Stimulated activated CD4-positive, alpha-beta T cell treated with anti-CD3 and anti-CD28 coated beads, Interleukin-4, amount 100 ng/mL, for 24 hours (primary cell): ENCODE data around the gene DOP1A.

Experiments used
- DNase-seq: peaks from one replicate; pipeline ENCODE4 v3.0.0-alpha.2; 2020

Gene DOP1A

GRCh38 chr6:83072726-83073125 is 5.3 kb downstream of the DOP1A start:
- no peak for DNase-seq

DNA sequence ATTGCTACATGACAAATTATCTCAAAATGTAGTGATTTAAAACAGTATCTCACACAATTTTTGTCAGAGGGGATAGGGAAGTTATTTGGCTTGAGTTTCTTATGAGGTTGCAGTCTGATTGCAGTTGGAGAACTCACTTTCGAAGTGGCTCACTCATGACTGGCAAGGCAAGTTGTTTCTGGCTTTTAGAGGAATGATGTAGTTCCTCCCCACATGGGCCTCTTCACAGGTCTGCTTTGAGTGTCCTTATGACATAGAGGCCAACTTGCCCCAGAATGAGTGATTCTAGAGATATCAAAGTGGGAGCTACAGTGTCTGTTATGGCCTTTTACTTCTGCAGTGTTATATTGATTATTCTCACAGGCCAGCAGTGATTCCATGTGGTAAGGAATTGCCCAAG is 6.1 kb downstream of the DOP1A start:
- no peak for DNase-seq

- no peak for DNase-seq
Measured at GRCh38 chr6:83083476-83083875, 16.0 kb downstream of the DOP1A start.

- DNase-seq = no peak
Measured at GRCh38 chr6:83086751-83087150, 19.3 kb downstream of the DOP1A start.

- no peak for DNase-seq
Measured at GRCh38 chr6:83092756-83093399, 25.4 kb downstream of the DOP1A start.

DNA sequence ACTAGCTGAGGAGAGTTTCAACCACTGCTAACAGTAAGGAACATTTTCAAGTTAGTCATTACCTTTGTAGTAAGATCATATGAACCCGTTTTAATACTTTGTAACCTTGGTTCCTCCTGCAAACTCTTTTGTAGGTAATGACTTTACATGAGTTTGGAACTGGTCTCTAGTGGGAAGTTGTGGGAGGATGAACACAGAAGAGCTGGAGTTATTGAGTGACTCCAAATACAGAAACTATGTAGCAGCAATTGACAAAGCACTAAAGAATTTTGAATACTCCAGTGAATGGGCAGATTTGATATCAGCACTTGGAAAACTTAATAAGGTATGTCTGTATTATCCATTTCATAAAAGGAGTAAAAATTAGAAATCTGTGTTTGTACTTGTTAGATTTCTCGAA is 29.3 kb downstream of the DOP1A start:
- DNase-seq = no peak

DNA sequence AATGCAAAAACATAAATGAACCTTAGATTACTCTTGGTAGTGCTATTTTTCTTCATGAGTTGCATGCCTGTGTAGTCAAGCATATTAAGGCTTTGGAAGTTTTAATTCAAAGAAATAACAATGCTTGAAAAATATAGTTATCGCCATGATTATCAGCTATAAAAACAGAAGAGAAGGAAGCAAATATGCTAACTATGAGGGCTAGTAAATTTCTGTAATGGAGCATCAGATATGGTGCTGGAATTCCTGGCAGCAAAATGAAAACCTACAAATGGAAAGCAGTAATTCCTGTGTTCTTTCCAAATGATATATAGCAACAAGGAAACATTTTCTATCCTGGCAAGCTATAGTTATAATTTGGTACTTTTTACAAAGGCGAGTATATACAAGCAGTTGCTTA is 29.7 kb downstream of the DOP1A start:
- no peak for DNase-seq

DNA sequence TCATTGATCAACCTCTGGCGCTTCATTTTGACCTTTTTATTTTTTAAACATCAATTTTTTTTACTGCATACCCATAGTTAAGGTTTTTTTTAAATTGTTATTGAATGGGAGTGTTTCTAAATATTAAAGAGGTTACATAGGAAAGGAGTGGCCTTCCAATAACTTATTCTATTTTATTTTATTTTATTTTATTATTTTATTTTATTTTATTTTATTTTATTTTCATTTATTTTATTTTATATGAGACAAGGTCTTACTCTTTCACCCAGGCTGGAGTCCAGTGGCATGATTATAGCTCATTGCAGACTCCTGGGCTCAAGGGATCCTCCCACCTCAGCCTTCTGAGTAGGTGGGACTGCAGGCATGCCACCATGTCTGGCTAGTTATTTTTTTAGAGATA is 30.2 kb downstream of the DOP1A start:
- DNase-seq = no peak

GRCh38 chr6:83098589-83098988 is 31.1 kb downstream of the DOP1A start:
- DNase-seq = no peak

DNA sequence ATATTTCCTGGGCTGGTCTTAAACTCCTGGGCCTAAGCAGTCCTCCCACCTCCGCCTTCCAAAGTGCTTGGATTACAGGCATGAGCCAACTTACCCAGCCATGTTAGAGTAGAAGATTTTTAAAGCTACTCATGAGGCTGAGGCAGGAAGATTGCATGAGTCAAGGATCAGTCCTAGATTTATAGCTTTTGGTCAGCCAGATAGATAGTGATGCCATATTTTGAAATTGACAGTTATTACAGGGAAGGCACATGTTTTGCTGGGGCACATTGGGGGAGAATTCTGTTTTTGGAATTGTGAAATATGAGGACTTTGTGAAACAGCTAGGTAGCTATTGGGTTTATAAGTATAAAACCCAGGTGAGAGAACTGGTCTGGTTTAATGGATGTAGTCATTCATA is 40.9 kb downstream of the DOP1A start:
- DNase-seq = no peak

DNA sequence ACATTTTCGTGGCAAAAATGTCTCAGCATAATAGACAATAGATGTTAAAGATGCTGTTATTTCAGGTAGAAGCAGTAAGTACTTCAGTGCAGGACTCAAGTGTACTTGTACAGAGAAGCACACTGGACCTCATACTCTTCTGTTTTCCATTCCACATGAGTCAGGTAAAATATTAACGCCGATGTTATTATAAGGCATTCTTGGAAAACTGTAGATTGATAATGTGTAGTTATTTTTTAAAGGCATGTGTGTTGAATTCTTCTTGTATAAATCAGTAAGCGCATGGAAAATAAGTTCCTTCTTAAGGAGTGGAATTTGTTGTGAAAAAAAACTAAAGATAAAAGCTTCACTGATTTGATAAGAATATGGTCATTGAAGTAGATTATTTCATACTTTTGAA is 45.8 kb downstream of the DOP1A start:
- DNase-seq = no peak

DNA sequence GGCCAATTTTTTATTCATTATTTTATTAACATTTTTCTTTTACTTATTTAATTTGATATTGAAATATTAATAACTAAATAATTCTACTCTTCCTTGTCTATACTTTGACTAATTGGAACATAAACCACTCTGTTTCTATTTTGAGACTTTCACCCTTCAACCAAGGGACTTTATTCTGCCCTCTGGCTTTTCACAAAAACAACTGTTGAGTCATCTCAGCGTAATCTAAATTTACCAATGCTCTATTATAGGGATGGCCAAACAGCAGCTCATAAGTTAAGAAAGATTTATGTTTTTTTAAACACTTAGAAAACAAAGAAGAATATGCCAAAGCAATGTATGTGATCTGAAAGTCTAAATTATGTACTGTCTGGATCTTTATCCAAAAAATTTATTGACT is 46.7 kb downstream of the DOP1A start:
- DNase-seq = no peak

GRCh38 chr6:83117802-83118201 is 50.3 kb downstream of the DOP1A start:
- no peak for DNase-seq

DNA sequence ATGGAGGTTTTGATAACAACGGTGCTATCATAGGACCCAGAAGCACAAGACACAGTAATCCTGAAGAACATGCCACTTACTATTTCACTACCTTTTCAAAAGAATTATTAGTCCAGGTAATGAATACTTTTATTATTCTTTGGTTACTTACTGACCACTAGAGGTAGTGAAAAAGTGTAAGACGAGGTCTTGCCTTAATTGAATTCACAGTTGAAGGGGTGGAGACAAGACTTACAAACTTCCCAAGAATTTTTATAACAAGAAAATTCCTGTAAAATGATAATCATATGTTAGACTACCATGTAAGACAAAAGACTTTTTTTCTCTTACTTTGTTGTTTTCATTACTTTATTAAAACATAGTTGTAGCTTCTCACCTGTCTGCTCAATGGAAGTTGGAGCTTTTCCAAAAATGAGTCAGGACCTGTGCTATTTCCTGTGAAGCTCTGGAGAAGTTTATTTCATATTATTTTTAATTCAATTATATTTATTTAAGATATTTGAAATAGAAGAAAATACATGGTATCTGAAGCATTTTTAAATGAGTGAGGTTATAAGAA is 52.4 kb downstream of the DOP1A start:
- DNase-seq = no peak

- no peak for DNase-seq
Measured at GRCh38 chr6:83124553-83124952, 57.1 kb downstream of the DOP1A start.

DNA sequence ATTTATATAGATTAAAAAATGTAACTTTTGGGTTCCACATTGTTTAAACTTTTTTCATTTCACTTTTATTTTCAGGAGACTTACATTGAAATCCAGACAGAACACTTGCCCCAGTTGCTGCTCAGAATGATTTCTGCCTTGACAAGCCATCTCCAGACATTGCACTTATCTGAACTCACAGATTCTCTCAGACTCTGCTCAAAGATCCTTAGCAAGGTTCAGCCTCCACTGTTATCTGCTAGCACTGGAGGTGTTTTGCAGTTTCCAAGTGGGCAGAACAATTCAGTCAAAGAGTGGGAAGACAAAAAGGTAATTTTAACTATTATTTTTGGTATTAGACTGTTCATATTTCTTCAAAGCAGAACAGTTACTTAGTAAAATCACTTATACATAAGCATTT is 58.0 kb downstream of the DOP1A start:
- DNase-seq = no peak

GRCh38 chr6:83126223-83126622 is 58.8 kb downstream of the DOP1A start:
- no peak for DNase-seq

DNA sequence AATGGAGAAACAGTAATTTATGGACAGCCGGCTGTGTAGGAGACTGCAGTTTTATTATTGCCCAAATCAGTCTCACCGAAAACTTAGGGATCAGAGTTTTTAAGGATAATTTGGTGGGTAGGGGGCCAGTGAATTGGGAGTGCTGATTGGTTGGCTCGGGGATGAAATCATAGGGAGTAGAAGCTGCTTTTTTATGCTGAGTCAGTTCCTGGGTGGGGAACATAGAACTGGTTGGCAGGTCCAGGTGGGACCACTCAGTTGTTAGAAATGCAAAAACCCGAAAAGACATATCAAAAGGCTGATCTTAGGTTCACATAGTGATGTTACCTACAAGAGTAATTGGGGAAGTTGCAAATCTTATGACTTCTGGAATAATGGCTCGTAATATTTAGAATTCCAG is 59.3 kb downstream of the DOP1A start:
- no peak for DNase-seq

DNA sequence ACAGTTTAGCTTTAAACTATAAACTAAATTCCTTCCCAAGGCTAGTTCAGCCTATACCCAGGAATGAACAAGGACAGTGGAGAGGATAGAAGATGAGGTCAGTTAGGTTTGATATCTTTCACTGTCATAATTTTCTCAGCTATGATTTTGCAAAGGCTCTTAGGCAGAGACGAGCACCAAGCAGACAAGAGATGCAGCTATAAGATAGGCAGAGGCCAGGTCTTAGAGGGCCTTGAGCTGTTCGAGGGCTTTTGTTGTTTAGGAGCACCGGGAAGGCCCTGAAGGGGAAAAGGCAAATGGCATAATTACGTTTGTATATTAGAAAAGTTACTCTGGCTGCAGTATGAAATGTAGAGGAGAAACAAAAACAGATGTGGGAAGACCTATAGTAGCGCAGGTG is 59.8 kb downstream of the DOP1A start:
- DNase-seq = no peak

DNA sequence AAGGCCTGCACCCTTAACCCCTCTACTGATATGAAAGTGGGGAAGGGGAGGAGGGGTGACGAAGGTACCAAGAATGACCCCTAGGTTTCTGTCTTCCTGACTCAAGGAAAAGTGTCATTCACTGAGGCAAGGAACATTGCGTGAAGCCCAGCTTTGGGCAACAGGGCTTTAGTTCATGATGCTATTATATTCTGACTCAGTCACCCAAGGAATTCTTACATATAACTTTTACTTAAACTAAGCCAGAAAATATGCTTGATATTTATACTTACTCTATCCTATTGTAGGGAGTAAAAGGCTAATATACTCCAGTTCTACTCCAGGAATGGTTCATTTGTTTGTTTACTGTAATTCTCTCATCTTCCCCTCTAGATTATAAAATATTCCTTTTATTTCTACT is 60.5 kb downstream of the DOP1A start:
- no peak for DNase-seq

DNA sequence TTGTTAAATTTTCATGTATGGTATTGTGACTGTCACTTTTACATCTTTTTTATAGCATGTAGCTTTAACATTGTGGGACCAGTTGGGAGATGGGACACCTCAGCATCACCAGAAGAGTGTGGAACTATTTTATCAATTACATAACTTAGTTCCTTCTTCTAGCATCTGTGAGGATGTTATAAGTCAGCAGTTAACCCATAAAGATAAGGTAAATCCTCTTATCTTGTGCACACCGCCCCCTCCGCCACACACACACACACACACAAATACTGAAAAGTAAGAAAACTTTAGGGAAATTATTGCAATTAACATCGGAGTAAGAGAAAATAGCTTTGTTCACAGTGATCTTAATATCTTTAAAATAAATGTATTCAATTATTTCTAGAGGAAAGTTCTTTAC is 64.7 kb downstream of the DOP1A start:
- DNase-seq = no peak

DNA sequence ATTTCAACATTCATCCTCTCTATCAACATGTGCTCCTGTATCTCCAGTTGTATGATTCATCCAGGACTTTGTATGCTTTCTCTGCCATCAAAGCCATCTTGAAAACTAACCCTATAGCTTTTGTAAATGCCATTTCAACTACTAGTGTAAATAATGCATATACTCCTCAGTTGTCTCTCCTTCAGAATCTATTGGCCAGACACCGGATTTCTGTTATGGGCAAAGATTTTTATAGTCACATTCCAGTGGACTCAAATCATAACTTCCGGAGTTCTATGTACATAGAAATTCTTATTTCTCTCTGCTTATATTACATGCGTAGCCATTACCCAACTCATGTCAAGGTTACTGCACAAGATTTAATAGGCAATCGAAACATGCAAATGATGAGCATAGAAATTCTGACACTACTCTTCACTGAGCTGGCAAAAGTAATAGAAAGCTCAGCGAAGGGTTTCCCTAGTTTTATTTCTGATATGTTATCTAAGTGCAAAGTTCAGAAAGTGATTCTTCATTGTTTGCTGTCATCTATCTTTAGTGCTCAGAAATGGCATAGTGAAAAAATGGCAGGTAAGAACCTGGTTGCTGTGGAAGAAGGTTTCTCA is 70.7 kb downstream of the DOP1A start:
- DNase-seq = no peak

- DNase-seq = no peak
Measured at GRCh38 chr6:83138758-83139157, 71.3 kb downstream of the DOP1A start.

GRCh38 chr6:83151114-83151513 is 83.6 kb downstream of the DOP1A start:
- DNase-seq = no peak

DNA sequence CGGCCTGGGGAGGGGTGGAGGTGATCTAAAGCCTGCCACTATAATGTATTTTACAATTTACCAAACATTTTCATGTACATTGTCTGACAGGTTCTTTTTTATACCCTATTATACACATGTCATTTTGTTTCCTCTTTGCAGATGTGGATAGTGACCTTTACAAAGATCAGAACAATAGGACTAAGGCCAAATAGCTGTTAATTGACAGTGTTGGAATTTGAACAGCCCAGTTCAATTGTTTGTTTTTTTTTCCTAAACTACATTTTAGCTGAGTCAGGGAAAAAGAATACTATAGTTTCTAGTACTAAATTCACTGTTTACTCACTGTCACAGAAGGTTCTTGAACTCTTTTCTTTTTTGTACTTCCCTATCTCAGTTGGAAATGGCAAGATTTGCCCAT is 85.4 kb downstream of the DOP1A start:
- no peak for DNase-seq
